Tibial artery (tissue), 4 donors: Measurements from ENCODE around the gene GPR35.

Experiments
- DNase-seq, 2 donors: peaks; one replicate each; pipeline ENCODE4 v3.0.0-alpha.2; 2019
- H3K27ac ChIP-seq, 2 donors: fragments of 200-600 bp; sonication (generic) in 1 of 2; 1 replicate in 1 of 2; 2 replicates in 1 of 2; pipeline ENCODE4 v1.5.1; 2018 to 2019; ENCODE audit warnings: mild to moderate bottlenecking in 1 of 2
- H3K27me3 ChIP-seq, 2 donors: fragments of 200-600 bp; sonication (generic) in 1 of 2; one replicate each; pipeline versions ENCODE4 v1.5.1 to v1.6.0; 2016 to 2019
- H3K36me3 ChIP-seq, 3 donors: fragments of 200-600 bp; sonication (generic) in 2 of 3; one replicate each; pipeline ENCODE4 v1.5.1; 2016 to 2019; ENCODE audit warnings: mild to moderate bottlenecking in 2 of 3
- H3K4me1 ChIP-seq, 4 donors: fragments of 200-600 bp; sonication (generic) in 2 of 4; 1 replicate in 3 of 4; 2 replicates in 1 of 4; pipeline ENCODE4 v1.5.1; 2016 to 2019
- H3K4me3 ChIP-seq, 2 donors: fragments of 200-600 bp; sonication (generic) in 1 of 2; 1 replicate in 1 of 2; 2 replicates in 1 of 2; pipeline ENCODE4 v1.5.1; 2018 to 2019; ENCODE audit warnings: mild to moderate bottlenecking in 2 of 2
- H3K9me3 ChIP-seq, 3 donors: fragments of 200-600 bp; sonication (generic) in 1 of 3; one replicate each; pipeline ENCODE4 v1.5.1; 2016 to 2019
- intact Hi-C: fragments of 100-400 bp; cut with DNase I; formaldehyde crosslinking; loops from one replicate; pipeline ENCODE4 v1.15.0; 2023; ENCODE audit warnings: low total_unique reads
- TF ChIP-seq, protein P1 (sequence below), 2 experiments: fragments of 200-600 bp in 1 of 2; fragments of 450-650 bp in 1 of 2; IDR thresholded peaks; one replicate each; pipeline ENCODE4 v1.5.1; 2017 to 2019; ENCODE audit warnings: antibody characterized with exemption in 2 of 2, mild to moderate bottlenecking in 1 of 2, moderate library complexity in 1 of 2

Gene GPR35

GRCh38 chr2:240624011-240624949 lies 1.0 kb upstream of the GPR35 start:
- Histone ChIP-seq H3K27ac (no peak overlapping the region), H3K4me1 (peaks cover 0 to 3% (median 0%) of the 10 kb centered on the region in 4 donors), H3K4me3 (no peak overlapping the region), H3K36me3 (peaks cover 0 to 10% (median 0%) of the 10 kb centered on the region in 3 donors), H3K9me3 (no peaks in the 10 kb centered on the region), H3K27me3 (peaks cover 0 to 3% of the 10 kb centered on the region in 2 donors)
- intact Hi-C loops, result no loop called here
- TF ChIP-seq, protein P1, sequence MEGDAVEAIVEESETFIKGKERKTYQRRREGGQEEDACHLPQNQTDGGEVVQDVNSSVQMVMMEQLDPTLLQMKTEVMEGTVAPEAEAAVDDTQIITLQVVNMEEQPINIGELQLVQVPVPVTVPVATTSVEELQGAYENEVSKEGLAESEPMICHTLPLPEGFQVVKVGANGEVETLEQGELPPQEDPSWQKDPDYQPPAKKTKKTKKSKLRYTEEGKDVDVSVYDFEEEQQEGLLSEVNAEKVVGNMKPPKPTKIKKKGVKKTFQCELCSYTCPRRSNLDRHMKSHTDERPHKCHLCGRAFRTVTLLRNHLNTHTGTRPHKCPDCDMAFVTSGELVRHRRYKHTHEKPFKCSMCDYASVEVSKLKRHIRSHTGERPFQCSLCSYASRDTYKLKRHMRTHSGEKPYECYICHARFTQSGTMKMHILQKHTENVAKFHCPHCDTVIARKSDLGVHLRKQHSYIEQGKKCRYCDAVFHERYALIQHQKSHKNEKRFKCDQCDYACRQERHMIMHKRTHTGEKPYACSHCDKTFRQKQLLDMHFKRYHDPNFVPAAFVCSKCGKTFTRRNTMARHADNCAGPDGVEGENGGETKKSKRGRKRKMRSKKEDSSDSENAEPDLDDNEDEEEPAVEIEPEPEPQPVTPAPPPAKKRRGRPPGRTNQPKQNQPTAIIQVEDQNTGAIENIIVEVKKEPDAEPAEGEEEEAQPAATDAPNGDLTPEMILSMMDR (IDR thresholded peaks at IDR 0.05), result no peak
- peak; percentile 17 to 35 for DNase-seq

- Histone ChIP-seq H3K36me3 (peaks cover 0 to 26% (median 0%) of the 10 kb centered on the region in 3 donors), H3K4me1 (peaks cover 0 to 3% (median 0%) of the 10 kb centered on the region in 4 donors), H3K4me3 (no peak overlapping the region), H3K27ac (no peak overlapping the region), H3K9me3 (no peaks in the 10 kb centered on the region), H3K27me3 (peaks cover 0 to 3% of the 10 kb centered on the region in 2 donors)
- DNase-seq, result peak; percentile 21 to 67
- TF ChIP-seq, protein P1 (IDR thresholded peaks at IDR 0.05), result no peak
- intact Hi-C loops, result no loop called here
Measured at GRCh38 chr2:240626531-240627300, 1.4 kb downstream of the GPR35 start.

GRCh38 chr2:240627736-240628506 lies 2.6 kb downstream of the GPR35 start:
- TF ChIP-seq, protein P1 (IDR thresholded peaks at IDR 0.05), result no peak
- no peak overlapping the region for H3K27ac ChIP-seq
- intact Hi-C loops, result no loop called here
- peaks cover 0 to 3% of the 10 kb centered on the region in 2 donors for H3K27me3 ChIP-seq
- peaks cover 0 to 3% (median 0%) of the 10 kb centered on the region in 4 donors for H3K4me1 ChIP-seq
- H3K4me3 ChIP-seq, result no peak overlapping the region
- H3K9me3 ChIP-seq, result no peaks in the 10 kb centered on the region
- peaks cover 0 to 18% (median 0%) of the 10 kb centered on the region in 3 donors for H3K36me3 ChIP-seq
- peak; percentile 5 to 49 for DNase-seq

- TF ChIP-seq, protein P1 (IDR thresholded peaks at IDR 0.05), result no peak
- peaks cover 0 to 3% of the 10 kb centered on the region in 2 donors for H3K27me3 ChIP-seq
- DNase-seq, result peak in 1 of 2 donors; percentile 48
- intact Hi-C loops, result no loop called here
- H3K36me3 ChIP-seq, result peaks cover 0 to 18% (median 0%) of the 10 kb centered on the region in 3 donors
- no peaks in the 10 kb centered on the region for H3K9me3 ChIP-seq
- peaks cover 0 to 3% (median 0%) of the 10 kb centered on the region in 4 donors for H3K4me1 ChIP-seq
- no peak overlapping the region for H3K4me3 ChIP-seq
- H3K27ac ChIP-seq, result no peak overlapping the region
Measured at GRCh38 chr2:240628507-240628807, 3.2 kb downstream of the GPR35 start.
